GM18907 (cell line): Measurements from ENCODE around the gene SELENOW.

Experiments
- ATAC-seq: cut with Tn5 transposase; IDR thresholded peaks from one replicate; pipeline ENCODE4 v1.9.1; 2021; ENCODE audit warnings: mild to moderate bottlenecking, moderate library complexity; ENCODE audit not compliant: unreplicated experiment

SELENOW gene

DNA sequence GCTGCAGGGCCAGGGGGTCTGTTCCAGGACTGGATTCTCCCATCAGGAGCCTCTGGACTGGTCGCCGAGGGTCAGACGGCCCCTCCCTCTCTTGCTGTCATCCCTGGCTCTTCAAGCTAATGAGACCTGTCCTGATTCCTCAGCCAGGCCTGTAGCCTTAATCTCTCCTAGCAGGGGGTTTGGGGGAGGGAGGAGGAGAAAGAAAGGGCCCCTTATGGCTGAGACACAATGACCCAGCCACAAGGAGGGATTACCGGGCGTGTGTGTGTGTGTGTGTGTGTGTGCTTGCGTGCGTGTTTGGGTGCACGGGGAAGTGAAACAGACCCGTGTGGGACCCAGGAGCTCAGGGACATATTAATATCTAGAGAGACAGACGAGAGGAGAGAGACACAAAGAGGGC is 41.4 kb downstream of the SELENOW start:
- ATAC-seq, result no peak

DNA sequence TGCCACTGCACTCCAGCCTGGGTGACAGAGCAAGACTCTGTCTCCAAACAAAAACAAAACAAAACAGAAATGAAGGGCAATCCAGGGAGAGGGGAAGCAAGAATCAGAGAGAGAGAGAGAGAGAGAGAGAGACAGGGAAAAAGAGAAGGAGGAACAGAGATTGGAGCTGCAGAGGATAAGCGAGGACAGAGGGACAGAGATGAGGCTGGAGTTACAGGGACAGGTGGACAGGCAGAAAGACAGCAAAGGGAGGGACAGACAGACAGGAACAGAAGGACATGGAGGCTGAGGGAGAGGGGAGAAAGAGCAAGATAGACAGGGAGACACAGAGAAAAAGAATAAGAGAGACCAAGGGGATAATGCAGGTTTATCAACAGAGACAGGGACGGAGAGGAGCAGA is 41.9 kb downstream of the SELENOW start:
- no peak for ATAC-seq

- no peak for ATAC-seq
Measured at GRCh38 chr19:47821460-47822020, 43.0 kb downstream of the SELENOW start, which contains the start of gene CRX. TSS of gene CRX (plus strand) at chr19:47821937. CDS start at chr19:47834444, 12,507 bp downstream.

DNA sequence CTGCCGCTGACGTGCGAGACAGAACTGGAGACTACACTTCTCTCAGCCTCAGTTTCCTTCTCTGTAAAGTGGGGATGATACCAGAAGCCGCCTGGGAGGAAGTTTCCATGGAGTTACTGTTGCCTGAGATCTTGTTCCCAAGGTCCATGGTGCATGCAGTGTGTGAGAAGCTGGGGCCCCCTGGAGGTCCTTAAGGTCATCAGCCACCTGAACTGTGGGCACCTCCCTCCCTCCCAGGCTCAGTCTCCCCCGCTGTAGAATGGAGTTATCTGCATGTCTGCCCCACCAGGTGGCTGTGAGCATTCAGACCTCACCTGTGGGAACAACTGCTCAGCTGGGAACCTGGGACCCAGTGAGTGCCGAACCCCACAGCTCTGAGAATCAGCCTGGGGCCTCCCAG is 45.9 kb downstream of the SELENOW start:
- no peak for ATAC-seq

DNA sequence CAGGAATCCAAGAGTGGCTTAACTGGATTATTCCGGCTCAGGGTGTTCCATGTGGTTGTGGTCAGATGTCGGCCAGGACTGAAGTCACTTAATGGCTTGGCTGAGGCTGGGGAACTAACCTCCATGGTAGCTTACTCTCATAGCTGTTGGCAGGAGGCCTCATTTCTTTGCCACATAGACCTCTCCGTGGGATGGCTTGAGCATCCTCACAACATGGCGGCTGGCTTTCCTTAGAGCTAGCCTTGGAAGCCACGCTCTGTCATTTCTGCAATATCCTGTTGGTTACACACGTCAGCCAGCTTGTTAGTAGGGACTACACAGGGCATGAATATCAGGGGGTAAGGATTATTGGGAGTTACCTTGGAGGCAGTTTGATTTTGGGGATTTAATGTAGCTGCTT is 48.3 kb downstream of the SELENOW start:
- ATAC-seq, result no peak

DNA sequence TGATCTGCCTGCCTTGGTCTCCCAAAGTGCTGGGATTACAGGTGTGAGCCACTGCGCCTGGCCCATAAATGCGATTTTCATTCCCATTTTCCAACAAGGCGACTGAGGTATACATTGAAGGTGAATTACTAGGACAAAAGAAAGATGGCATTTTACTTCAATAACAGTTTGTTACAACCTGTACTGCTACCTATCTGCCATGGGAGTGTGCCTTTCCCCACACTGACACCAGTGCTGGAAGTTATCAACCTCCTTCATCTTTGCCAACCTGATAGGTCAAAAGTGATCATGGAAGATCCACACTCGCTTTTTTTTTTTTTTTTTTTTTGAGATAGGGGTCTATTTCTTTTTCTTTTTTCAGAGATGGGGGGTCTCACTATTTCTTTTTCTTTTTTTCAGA is 54.2 kb downstream of the SELENOW start:
- ATAC-seq, result no peak
